ENCODE data around the gene PPP1R15A.
A peak's percentile ranks its signal among the peaks of the same experiment; 100 is the strongest.
"Not testable (repeated sequence)": the region's sequence is repeated elsewhere in the genome, so short reads cannot be mapped to it uniquely, and the experiment has no call there.

PPP1R15A gene

DNA sequence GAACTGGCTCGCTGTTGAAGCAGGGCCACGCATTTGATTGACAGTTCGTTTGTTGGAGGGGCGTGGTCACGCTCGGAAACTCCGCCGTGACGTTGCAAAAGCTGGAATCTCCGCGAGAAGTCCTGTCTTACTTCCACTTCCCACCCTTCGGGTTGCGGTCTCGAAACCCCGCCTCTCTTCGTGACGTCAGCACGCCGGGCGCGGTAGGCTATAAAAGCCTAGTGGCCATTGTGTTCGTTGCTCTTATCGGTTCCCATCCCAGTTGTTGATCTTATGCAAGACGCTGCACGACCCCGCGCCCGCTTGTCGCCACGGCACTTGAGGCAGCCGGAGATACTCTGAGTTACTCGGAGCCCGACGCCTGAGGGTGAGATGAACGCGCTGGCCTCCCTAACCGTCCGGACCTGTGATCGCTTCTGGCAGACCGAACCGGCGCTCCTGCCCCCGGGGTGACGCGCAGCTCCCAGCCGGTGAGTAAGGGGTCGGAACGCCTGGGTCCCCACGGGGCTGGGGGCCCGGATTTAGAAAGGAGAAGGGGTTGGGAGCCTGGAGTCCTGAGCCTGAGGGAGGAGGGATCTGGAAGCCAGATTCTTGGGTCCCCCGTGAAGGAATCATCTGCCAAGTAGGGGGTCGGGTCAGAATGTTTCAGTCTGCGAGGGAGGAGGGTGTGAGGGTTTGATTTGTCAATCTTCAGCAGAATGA lies at the start of gene PPP1R15A:
Gene PPP1R15A (plus strand): TSS at position 240 of the 702 bp plus-strand sequence. CDS start 813 bp downstream, outside the sequence.
- peak; percentile 97 for DNase-seq

DNA sequence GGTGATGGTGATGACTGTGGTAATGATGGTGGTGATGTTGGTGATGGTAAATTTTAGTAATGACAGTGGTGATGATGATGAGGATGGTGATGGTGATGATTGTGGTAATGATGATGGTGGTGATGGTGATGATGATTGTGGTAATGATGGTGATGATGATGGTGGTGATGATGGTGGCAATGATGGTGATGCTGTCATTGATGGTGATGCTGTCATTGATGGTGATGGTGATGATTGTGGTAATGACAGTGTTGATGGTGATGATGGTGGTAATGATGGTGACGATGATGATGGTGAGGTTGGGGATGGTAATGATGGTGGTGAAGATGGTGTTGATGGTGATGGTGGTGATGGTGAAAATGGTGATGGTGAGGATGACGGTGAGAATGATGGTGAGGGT lies 49.7 kb upstream of the PPP1R15A start:
- no peak for DNase-seq

DNA sequence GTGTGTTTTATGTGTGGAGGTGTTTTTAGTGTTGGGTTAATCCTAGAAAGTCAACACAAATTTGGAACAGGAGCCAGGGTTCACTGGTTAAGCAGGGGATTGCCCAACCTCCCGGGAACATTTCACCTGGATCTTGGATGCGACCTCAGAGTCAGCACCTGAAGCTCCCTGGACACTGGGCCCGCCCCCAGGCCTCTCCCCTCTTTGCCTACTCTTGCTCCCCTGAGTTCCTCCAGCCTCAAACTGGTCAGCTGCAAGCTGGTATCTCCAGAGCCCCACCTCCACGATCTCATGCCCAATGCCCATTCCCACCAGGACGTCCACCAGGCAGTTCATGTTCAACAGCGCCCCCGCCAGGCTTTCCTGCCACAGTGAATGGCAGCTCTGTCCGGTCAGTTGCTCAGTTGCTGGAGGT lies 45.6 kb upstream of the PPP1R15A start:
- no peak for DNase-seq

DNA sequence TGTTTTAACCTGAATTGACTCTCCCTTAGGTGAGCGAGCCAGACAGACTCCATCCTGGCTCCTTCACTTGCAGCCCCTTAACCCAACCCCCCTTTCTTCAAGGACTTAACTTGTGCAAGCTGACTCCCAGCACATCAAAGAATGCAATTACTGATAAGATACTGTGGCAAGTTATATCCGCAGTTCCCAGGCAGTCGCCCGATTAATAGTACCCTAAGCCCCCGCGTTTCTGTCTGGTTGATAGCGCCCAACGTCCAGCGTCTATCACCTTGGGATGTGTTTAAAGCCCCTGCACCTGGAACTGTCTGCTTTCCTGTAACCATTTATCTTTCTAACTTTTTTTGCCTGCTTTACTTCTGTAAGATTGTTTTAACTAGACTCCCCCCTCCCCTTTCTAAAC lies 42.1 kb upstream of the PPP1R15A start:
- DNase-seq: no peak

DNA sequence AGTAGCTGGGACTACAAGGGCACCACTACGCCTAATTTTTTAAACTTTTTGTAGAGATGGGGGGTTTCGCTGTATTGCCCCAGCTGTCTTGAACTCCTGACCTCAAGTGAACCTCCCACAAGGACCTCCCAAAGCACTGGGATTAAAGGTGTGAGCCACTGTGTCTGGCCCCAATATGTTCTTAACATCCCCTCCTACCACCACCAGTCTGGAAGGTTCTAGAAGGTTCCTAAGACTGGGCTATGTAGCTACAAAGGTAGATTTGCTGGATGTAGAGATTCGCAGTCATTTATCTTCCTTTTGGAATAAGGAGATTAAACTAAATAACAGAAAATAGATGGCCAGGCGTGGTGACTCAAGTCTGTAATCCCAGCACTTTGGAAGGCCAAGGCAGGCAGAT lies 41.3 kb upstream of the PPP1R15A start:
- DNase-seq: no peak

DNA sequence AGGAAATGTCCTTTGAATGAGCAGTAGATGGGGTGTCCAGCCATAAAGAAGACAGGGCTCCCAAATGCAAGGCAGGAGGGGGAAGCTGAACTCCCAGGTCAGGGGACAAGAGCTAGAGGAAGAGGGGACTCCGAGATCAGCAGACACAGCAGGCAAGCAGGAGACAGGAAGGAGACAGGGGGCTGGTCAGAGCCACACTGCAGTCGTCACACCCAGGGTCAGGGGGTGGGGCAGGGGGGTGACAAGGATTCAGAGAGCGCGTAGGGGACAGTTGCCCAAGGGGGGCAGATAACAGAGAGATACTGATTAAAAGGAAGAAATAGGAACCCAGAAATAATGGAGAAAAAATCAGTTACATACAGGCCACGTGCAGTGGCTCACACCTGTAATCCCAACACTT lies 39.2 kb upstream of the PPP1R15A start:
- no peak for DNase-seq

DNA sequence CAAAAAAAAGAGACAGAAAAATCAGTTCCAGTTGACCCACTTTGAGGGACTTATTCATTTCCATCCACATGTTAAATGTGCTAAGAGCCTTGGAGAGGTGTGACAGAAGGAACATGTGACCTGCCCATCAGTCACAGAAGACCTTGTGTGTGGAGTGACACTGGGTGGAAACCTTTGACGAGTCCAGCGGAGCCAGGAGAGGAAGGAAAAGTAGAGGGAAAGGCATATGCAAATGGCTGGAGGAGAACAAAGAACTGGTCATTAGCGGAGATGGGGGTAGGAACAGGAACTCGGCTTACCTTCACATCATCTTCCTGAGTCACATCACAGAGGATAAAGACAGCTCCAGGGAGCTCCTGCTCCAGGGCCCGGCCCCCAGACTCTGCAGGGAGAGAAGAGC lies 38.2 kb upstream of the PPP1R15A start:
- no peak for DNase-seq

DNA sequence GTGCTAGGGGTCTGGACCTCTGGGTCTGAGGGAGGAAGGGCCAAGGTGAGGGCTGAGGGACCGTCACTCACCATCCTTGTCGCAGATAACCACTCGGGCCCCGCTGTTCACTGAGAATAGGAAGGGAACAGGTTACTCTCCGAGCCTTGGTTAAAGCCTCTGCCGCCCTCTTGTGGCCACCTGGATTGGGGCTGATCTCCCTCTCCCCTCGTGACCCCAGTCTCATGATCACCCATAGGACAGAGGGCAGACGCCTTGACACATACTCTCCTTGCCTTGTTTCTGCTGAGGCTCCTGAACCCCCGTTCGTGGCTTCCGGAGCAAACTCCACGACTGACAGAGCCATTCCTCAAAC lies 36.5 kb upstream of the PPP1R15A start:
- peak; percentile 16 for DNase-seq

DNA sequence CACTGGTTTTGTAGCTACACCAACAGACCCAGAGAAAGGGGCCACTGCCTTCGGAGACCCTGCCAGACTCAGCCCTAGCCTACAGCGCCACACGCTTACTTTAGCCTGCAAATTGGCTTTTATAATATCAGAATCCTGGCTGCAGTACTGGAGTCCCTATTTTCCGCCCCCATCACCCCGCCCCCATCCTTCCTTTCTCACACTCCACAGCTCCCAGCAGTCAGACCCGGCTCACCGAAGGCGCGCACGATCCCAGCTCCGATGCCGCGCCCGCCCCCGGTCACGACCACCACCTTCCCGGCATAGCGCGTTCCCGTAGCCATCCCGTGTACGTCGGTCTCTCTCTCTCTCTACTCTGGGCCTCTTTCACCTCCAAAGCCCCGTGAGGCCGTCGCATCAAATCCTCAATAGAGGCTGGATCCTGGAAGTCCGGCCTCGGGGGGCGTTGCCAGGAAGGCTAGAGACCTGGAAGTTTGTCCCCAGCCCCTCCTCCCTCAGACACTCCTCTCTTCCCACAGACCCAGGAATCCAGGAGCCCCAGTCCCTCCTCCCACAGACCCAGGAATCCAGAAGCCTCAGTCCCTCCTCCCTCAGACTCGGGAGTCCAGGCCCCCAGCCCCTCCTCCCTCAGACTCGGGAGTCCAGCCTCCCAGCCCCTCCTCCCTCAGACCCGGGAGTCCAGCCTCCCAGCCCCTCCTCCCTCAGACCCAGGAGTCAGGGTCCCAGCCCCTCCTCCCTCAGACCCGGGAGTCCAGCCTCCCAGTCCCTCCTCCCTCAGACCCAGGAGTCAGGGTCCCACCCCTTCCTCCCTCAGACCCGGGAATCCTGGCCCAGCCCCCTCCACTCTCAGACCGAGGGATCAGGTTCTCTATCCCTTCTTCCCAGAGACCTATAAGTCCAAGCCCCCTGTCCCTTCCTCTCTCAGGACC lies 35.9 kb upstream of the PPP1R15A start, which contains the start of gene HSD17B14:
Gene HSD17B14 (minus strand): TSS at position 403 of the 929 bp plus-strand sequence. CDS start 80 bp downstream, at position 323.
- DNase-seq: no peak

DNA sequence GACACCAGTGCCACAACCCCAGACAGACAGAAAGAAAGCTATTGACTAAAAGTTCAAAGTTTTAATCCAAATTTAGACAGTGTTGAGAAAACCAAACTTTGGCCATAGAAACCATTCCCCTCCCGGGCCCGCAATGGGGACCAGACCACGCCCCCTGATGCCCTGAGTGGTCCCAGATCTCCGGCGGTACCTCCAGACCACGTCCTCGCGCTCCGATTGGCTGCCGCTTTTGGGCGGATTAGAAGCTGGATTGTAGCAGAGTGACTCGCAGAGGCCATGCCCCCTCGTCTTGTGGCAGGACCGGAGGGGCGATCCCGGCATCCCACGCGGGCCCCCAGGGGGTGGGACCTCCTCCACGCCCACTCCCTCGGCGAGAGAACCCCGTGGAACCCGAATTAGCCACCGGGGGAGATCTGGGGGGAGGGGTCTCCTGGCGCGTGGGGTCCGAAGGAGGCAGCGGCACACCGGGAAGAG lies 35.1 kb upstream of the PPP1R15A start:
- DNase-seq: no peak

DNA sequence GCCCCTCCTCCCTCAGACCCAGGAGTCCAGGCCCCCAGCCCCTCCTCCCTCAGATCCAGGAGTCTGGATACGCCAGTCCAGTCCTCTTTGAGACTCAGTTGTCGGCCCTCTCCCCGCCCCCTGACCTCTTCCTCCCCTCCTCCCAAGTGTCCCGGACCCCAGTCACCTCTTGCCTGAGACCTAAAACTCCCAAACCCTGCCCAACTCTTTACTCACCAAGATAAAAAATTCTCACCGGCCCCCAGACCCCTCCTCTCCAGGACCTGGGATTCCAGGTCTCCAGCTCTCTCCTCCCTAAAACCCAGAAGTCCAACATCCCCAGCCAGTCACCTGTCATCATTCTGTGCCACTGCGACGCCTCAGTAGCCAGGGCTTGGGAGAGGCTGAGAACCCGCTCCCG lies 34.5 kb upstream of the PPP1R15A start:
- no peak for DNase-seq

DNA sequence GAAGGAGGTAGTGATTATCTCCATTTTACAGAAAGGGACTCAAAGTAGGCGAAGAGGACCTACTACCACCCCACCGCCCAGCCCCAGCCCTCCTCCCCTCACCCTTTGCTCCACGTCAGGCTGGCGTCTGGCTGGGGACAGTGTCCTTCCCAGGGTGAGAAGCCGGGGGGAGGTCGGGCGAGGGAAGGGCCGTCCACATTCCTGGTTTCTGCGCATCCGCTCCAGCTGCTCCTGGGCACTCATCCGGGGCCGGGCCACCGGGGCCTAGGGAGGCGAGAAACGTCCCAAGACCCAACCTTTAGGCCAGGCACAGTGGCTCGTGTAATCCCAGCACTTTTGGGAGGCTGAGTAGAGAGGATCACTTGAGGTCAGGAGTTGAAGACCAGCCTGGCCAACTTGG lies 31.2 kb upstream of the PPP1R15A start:
- DNase-seq: no peak

DNA sequence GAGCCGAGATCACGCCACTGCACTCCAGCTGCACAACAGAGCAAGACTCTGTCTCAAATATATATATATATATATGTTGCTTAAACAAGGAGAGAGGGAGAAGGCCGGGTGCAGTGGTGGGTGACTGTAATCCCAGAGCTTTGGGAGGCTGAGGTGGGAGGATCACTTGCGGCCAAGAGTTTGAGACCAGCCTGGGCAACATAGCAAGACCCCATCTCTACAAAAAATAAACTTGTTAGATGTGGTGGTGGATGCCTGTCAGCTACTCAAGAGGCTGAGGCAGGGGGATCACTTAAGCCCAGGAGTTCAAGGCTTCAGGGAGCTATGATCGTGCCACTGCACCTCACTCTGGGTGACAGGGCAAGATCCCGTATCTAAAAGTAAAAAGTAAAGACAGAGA lies 30.6 kb upstream of the PPP1R15A start:
- no peak for DNase-seq

DNA sequence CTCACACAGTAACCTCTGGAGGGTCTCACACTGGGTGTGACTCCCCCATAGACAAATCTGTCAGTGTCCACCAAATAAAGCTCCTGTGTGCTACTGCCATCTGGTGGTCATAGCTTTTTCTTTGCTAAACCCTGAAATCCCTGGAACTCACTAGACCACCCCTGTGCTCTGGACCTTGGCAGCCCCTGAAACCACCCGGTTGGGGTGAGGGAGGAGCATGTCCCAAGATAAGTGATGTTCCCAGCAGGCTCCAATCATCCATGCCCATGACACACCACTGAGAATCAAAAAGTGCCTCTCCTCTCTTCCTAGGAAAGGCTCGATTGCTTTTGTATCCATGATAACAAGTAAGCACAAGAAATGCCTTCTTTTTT lies 29.4 kb upstream of the PPP1R15A start:
- DNase-seq: no peak

DNA sequence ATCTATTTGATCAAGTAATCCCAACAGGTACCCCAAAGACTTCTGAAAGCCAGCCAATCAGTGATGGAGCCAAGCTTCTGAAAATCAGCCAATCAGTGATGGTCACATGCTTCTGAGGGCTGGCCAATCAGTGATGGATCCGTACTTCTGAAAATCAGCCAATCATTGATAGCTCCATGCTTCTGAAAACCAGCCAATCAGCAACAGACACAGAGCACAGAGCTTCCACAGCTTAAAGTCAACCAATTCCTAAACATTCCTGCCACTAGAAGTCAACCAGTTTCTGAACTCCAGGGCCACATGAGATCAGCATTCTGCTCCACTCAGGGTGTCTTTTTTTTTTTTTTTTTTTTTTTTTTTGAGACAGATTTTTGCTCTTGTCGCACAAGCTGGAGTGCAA lies 27.7 kb upstream of the PPP1R15A start:
- no peak for DNase-seq

DNA sequence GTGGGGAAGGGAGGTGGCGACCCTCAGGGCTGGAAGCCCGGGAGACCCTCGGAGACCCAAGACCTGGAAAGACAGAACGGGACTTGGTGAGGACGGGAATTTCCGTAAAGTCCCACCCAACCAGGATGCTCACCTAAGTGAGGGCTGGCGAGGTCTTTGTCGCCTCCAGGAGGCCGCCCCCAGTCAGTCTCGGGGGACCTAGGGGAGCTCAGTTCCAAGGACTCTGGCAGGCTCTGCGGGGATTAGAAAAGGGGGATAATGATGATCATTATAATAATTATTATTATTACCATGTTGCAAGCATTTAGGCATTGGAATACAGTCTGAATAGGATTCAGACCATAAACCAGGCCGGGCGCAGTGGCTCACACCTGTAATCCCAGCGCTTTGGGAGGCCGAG lies 26.8 kb upstream of the PPP1R15A start:
- no peak for DNase-seq

DNA sequence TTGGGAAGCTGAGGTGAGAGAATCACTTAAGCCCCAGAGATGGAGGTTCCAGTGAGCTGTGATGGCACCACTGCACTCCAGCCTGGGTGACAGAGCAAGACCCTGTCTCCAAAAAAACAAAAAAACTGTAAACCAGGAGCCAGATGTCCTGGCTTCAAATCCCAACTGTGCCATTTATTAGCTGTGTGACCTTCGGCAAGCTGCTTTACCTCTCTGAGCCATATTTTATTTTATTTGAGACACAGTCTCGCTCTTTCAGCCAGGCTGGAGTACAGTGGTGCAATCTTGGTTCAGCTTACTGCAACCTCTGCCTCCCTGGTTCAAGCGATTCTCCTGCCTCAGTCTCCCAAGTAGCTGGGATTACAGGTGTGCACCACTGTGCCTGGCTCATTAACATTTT lies 25.6 kb upstream of the PPP1R15A start:
- DNase-seq: not testable (repeated sequence)

DNA sequence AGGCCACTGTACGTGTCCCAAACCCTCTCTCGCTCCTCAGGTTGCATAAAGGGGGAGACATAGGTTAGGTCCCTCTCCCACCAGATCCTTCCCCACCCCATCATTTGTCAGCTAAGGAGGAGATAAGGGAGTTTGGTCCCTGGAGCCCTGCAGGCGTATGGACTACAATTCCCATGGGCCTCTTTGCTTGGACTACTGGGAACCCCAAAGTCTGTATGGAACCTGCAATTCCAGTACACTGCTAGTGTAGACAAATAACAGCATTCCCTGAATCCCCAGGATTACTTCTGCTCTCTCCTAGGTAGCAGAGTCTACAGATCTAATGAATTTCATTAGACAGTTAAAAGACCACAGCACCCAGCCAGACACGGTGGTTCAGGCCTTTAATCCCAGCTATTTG lies 19.9 kb upstream of the PPP1R15A start:
- DNase-seq: no peak

DNA sequence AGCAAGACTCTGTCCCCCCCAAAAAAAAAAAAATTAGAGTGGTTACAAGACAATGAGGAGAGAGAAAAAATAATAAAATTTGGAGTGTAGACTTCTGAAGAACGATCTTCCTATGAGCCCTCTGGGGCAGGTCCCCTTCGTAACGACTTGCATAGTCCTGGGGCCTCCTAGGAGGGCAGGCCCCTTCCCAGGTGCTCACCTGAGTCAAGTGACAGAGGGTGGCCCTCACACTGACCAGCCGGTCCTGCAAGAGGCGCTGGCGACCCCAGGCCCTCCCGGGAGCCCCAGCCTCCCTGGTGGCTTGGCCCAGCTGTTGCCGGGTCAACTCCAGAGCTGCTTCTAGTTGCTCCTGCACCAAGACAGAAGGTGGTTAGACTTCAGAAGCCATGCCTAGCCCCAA lies 18.7 kb upstream of the PPP1R15A start:
- DNase-seq: no peak

DNA sequence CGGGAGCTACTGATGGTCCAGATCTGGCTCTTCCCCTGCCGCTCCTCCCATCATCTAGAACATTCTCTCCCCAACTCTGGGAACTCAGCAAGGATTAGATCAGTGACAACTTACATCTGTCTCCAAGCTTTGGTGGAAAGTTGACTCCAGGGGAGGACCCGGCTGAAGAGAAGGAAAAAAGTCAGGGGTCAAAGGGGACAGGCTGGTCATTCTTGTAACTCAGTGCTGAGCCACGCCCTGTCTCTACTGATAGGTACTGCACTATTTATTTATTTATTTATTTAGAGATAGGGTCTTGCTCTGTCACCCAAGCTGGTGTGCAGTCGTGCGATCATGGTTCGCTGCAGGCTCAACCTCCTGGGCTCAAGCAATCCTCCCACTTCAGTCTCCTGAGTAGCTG lies 18.1 kb upstream of the PPP1R15A start:
- DNase-seq: no peak

DNA sequence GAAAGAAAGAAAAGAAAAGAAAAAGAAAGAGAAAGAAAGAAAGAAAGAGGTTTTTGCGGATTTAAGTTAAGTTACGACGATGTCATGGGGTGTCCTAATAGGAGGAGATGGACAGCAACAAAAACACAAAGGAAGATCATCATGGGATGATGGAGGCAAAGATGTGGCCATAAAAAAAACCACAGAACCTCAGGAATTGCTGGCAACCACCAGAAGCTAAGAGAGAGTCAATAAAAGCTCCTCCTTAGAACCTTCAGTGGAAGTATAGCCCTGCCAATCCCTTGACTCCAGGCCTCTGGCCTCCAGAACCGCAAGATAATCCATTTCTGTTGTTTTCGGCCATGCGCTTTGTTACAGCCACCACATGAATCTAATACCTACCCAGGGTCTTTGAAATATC lies 15.3 kb upstream of the PPP1R15A start:
- no peak for DNase-seq

DNA sequence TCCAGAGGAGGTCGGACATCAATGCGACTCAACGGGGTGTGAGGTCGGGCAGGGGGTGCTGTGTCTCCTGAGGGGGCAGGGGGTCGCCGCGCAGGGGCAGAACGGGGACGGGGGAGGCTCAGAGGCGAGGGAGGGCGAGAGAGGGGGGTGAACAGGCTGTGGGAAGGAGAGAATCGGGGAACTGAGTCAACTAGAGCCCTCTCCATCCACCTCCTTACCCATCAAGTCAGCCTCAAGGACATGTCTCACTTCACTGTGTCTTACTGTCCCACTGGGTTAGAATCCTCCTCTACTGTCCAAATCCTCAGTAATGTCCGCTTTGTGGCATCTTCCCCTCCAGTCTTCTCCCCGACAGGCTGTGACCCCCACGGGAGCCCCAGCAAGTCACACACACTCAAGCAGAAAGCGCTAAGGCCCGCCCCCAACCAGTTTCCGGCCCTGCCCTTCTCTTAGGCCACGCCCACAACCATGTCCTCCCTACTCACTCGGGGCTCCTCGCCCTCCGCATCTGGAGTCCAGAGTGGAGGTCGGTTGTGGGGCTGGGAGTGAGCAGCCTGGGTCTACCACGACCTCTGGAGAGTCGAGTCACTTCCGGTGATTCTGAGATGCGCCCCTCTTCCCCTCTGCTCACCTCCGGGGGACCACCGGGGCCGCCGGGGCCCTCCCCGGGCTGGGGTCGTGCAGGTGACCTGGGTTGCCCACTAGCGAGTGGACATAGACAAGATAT lies 13.1 kb upstream of the PPP1R15A start:
- no peak for DNase-seq
